ENCODE data around the gene TBATA.

Gene TBATA

GRCh38 chr10:70797840-70798239 is 12.7 kb upstream of the TBATA start:
- no peak for DNase-seq (ENCODE audit: low spot score)
- Histone ChIP-seq H3K27ac (no peak overlapping the region), H3K4me3 (no peak overlapping the region)
- TF ChIP-seq CTCF (IDR thresholded peaks at IDR 0.05), result no peak

GRCh38 chr10:70795613-70796012 is 10.4 kb upstream of the TBATA start:
- no peak overlapping the region for H3K4me3 ChIP-seq
- no peak for DNase-seq (ENCODE audit: low spot score)
- H3K27ac ChIP-seq, result no peak overlapping the region
- TF ChIP-seq CTCF (IDR thresholded peaks at IDR 0.05), result no peak

GRCh38 chr10:70791386-70792039 is 6.3 kb upstream of the TBATA start:
- TF ChIP-seq CTCF (IDR thresholded peaks at IDR 0.05), result no peak
- no peak overlapping the region for H3K27ac ChIP-seq
- H3K4me3 ChIP-seq, result no peak overlapping the region
- no peak for DNase-seq (ENCODE audit: low spot score)

GRCh38 chr10:70786799-70787415 is 1.7 kb upstream of the TBATA start:
- no peak for DNase-seq (ENCODE audit: low spot score)
- no peak overlapping the region for H3K4me3 ChIP-seq
- TF ChIP-seq CTCF (IDR thresholded peaks at IDR 0.05), result no peak
- no peak overlapping the region for H3K27ac ChIP-seq

- Histone ChIP-seq H3K4me3 (no peak overlapping the region), H3K27ac (no peak overlapping the region)
- no peak for TF ChIP-seq CTCF (IDR thresholded peaks at IDR 0.05)
- DNase-seq (ENCODE audit: low spot score), result no peak
Measured at GRCh38 chr10:70784471-70784870, 706 bp downstream of the TBATA start.

- DNase-seq (ENCODE audit: low spot score), result no peak
- Histone ChIP-seq H3K4me3 (no peak overlapping the region), H3K27ac (no peak overlapping the region)
- TF ChIP-seq CTCF (IDR thresholded peaks at IDR 0.05), result no peak
Measured at GRCh38 chr10:70784016-70784415, 1.2 kb downstream of the TBATA start.
